Measurements from ENCODE around the gene MPP3.
"Not testable (repeated sequence)": the region's sequence is repeated elsewhere in the genome, so short reads cannot be mapped to it uniquely, and the experiment has no call there.

MPP3 gene

DNA sequence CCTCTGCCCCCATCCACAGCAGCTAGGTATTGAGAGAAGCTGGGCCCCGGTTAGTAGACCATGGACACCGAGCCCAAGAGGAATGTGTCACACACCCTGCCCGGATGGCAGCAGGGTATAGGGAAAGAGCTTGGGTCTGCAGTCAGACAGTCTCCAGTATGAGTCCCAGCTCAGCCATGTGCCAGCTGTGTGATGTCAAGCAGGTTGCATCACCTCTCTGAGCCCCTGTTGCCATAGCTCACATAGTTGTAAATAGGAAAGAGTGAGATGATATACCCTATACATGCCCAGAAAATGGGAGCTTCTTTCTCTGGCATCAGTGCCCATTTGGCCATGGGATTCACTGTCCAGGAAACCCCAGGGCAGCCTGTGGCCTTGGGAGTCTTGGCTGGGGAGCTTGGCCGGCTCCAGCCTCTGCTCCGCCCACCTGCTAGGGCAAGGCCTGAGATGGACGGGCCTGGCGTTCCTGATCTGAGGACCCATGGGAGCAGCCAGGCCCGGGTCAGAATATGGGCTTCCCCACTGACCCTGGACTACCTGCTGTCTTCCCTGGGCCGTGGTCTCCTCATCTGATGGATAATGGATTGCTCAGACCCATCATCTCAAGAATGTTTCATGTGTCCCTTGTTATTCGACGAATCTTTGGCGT is 27.3 kb upstream of the MPP3 start:
- no peak for DNase-seq

DNA sequence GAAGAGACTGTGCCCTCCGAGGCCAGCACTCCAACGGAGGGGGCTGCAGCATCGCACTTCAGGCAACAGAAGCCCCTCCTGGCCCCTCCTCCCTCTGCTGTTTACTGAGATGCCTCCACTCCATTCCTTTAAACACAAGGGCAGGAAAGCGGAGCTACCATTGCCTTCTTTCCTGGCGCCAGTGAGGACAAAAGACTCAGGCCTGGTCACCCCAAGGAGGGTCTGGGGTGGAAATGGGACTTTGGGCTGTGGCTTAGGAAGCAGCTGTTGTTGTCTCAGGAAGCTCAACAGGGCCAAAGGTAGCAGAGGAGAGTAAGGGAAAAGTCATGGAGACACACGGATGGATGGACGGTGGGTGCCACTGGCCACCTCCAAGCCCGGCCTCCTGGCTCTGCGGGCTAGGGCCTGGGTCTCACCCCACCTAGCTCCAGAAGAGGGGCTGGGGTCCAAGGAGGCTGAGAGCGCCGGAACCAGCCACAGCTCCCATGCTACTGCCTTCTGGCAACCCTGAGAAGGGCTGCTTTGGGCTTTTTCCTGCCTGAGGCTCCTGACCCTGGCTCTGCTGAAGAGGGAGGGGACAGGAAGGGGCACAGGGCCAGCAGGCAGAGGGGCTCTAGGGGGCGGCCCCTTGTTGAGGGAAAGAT is 25.1 kb upstream of the MPP3 start:
- no peak for DNase-seq

DNA sequence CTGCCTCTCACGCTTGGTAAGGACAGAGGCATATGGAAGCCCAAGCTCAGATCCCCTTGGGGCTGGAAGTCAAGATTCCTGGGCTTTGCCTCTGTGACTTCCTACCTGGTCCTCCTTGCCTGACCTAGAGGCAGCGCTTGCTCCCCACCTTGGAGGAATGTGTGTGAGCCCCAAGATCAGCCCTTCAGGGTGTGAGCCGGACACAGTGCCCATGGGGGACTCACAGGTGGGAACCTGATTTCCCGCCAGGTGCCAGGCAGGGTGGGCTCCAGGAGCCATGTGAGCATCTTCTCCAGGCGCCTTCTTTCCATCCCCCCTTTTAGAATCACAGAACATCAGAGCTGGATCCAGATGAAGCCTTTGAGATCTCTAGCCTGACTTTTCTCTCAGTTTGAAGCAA is 24.2 kb upstream of the MPP3 start:
- DNase-seq = no peak

DNA sequence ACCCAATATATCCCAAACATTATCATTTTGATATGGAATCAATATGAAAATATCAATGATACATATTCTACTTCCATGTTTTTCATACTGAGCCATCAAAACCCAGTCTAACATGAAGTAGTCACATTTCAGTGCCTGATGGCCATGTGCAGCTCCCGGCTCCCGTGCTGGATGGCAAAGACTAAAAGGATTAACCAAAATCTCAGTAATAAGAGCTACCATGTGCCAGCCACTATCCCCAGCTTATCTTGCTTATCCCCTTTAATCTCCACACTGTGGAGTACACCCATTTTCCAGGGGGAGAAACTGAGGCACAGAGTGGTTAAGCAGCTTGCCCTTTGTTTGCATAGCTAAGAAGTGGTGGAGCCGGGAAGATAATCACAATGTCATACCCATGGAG is 23.2 kb upstream of the MPP3 start:
- DNase-seq = no peak

DNA sequence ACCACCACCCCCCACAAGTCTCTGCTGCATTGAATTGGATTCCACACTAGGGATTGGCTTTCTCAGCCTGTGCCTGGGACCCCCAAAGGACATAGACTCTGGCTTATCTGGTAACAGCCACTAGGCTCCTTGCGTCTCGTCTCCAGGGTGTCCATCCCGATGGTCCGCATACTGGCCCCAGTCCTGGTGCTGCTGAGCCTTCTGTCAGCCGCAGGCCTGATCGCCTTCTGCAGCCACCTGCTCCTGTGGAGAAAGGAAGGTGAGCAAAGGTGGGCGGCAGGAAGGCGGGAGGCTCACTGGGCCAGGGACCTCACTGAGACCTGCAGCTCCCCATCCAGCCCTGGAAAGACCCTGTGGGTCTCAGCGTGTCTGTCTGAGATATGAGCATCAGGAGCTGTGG is 22.1 kb upstream of the MPP3 start:
- no peak for DNase-seq

DNA sequence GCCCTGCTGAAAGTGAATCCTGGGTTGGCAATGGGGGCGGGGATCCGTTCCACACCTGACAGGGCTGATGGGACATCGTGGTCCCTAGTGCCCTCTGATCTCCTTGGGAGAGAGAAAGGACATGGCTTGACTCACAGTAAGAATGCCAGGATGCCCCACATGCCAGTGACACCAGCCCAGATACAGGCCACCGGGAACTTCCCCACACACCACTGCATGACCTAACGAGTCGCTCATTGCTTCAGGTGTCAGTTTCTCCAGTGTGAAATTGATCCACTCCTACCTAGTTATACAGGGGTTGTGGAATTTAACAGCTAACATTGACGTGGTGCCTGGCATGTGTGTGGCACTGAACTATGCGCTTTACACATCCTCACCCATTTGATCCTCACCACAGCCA is 21.6 kb upstream of the MPP3 start:
- no peak for DNase-seq

DNA sequence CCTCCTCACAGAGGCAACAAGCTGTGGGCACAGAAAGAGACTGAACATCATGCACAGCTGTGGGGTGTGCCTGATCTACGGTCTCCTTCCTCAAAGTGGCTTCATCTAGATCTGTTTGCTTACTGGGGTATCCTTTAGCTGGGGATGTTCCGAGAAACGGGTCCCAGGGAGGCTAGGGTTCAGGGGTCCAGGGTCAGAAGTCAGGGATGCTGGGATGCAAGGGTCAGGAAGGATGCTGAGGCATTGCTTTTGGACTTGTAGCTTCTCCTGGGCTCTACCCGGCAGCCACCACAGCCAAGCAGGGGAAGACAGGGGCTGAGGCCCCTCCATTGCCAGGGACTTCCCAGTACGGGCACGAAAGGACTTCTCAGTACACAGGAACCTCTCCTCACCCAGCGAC is 20.6 kb upstream of the MPP3 start:
- no peak for DNase-seq

DNA sequence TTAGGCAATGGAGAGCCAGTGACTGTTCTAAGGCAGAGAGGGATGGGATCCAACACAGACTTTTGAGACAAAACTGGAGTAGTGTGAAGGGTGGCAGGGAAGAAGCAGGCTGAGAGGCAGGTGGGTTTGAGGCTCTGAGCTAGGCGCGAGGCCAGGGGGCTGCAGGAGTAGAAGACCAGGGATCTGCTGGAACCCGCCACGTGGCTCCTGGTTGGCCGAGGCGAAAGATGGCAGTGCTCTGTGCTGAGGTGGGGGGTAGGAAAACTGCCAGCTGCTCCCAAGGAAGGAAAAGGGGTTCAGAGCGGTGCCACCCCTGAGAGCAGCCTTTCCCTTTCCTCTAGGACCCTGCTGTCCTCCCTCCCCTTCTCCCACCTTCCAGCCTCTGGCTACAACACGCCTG is 19.6 kb upstream of the MPP3 start:
- no peak for DNase-seq

DNA sequence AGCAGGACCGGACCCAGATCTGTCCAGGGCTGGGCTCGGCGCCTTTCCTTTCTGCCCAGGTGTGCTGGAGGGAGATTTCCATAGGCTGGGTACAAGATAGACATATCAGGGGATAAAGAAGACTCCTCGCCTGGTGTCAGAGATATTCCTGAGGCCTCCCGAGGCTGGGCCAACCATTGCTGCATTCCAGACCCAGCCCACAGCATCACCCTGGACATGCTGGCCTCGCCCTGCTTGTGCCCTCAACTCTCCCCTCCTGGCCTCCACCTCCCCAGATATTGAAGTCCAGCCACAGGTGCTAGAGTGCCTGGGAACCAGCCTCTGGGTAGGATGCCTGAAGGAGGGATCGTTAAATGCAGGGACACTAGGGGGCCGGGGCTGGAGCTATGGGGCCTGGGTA is 16.2 kb upstream of the MPP3 start:
- DNase-seq = no peak

DNA sequence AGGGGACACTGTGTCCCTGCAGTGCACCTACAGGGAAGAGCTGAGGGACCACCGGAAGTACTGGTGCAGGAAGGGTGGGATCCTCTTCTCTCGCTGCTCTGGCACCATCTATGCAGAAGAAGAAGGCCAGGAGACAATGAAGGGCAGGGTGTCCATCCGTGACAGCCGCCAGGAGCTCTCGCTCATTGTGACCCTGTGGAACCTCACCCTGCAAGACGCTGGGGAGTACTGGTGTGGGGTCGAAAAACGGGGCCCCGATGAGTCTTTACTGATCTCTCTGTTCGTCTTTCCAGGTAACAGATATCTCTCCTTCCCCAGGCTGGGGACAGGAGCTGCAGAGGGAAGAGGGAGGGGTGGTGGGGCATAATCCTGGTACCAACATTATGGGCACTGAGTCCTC is 15.7 kb upstream of the MPP3 start:
- no peak for DNase-seq

DNA sequence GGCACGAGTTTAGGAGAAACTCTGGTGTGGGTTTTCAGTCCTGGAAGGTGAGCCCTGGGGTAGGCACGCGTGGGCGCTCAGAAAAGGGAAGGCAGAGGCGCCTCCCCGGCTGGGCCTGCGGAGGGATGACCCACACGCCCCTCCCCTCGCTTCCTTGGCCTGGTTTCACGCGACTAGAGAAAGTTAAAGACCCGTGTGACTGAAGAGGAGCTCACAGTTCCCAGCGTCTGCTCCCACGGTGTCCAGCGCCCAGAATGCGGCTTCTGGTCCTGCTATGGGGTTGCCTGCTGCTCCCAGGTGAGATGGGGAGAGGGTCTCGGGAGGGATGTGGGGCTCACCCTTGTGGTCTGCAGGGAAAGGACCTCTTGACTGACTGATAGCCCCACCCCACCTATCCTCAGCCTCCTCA is 14.0 kb upstream of the MPP3 start, which contains the start of gene CD300LG:
CD300LG (plus strand) TSS at position 214 of the 409 bp plus-strand sequence; CDS start at position 255, 41 bp downstream.
- DNase-seq = no peak

DNA sequence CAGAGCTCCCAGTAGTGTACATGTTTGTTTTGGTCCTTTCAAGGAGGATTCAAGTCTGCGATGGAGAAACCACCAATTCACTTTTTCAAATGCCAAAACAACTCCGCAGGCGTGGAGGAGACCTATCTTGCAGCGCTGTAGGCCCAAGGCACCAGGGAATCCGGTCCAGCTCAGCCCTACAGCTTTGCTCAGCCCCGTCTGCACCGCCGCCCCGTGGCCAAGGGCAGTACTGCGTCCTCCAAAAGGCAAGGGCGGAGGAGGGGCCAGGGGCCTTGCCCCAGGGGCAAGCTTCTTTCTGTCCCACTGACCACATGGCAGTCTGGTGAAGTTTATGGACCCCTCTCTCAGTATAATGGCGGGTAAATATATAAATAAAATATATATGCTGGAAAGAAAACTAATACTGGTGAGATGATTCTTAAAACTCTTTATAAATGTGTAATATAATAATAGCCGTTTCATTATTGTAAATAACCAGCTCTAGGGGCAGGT is 13.3 kb upstream of the MPP3 start:
- peak; percentile 63 for DNase-seq

DNA sequence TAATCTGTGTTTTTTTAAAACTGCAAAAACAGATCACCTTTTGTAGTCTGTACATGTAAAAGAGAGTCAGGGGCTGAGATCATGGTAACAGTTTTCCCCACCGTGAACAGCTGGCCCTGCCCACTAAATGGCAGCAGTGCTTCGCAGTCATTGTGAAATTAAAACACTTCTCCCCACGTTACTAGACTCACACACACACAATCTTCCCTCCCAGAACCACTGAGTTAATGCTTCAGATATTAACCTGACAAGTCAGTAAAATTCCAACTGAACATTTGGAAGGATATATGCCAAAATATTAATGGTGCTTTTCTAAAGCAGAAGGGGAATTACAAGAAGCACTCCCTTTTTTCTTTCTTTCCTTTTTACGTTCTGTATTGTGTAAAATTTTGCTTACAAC is 12.8 kb upstream of the MPP3 start:
- no peak for DNase-seq

DNA sequence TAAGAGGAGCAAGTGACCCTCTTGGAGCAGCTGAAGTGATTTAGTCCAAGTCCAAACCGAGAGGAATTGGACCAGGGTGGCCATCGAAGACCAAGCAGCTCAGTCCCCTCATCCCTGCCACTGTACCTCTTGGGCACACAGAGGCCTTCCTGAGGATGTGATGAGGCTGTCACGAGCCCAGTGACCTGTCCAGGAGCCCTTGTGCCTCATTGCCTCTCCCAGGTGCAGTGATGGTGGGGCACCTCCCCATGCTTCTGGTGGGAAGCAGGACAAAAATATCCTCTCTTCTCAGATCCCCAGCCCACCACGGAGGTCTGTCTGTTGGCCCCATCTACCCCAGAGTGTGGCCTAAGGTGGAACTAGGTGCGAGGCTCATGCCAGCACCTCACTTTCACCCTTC is 11.3 kb upstream of the MPP3 start:
- DNase-seq = no peak

DNA sequence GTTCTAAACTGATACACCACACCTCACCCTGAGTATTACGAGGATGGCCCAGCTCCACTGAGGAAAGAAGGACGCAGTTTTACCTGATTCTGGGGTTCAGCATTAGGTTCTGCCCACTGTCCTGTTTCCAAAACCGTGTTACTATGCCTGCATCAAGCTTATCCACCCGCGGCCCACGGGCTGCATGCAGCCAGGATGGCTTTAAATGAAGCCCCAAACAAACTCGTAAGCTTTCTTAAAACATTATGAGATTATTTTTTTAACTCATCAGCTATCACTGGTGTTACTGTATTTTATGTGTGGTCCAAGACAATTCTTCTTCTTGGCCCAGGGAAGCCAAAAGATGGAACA is 10.0 kb upstream of the MPP3 start:
- no peak for DNase-seq

DNA sequence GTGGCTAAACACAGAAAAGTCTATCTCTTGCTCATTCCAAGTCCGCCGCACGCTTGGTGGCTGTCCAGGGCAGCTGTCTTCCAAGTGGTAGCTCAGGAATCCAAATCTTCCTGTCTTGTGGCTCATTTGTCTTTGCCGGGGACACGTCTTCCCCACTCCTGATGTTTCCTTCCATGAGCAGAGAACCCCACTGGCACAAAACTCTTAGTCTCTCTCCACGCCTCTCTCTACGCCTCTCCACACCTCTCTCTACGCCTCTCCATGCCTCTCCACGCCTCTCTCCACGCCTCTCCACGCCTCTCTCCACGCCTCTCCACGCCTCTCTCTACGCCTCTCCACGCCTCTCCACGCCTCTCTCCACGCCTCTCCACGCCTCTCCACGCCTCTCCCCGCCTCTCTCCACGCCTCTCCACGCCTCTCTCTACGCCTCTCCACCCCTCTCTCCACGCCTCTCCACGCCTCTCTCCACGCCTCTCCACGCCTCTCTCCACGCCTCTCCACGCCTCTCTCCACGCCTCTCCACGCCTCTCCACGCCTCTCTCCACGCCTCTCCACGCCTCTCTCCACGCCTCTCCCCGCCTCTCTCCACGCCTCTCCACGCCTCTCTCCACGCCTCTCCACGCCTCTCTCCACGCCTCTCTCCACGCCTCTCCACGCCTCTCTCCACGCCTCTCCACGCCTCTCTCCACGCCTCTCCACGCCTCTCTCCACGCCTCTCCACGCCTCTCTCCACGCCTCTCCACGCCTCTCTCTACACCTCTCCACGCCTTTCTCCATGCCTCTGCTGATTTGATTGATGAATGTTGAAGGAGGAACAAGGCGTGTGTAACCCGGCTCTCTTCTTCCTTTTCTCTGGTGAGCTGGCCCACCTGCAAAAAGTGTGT is 9.4 kb upstream of the MPP3 start:
- DNase-seq = not testable (repeated sequence)

DNA sequence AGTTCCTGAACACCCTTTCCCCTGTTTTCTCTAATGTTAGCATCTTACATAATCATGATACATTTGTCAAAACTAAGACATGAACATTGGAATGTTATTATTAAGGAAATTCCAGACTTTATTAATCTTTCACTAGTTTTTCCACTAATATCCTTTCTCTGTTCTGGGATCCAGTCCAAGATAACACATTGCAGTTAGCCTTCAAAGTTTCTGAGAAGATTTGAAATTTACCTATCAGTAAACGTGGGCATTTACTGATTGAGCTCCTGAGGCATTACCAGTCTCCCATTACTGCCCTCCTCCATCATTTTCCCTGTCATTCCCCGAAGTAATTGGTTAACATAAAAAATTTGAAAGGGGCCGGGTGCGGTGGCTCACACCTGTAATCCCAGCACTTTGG is 8.3 kb upstream of the MPP3 start:
- DNase-seq = no peak

DNA sequence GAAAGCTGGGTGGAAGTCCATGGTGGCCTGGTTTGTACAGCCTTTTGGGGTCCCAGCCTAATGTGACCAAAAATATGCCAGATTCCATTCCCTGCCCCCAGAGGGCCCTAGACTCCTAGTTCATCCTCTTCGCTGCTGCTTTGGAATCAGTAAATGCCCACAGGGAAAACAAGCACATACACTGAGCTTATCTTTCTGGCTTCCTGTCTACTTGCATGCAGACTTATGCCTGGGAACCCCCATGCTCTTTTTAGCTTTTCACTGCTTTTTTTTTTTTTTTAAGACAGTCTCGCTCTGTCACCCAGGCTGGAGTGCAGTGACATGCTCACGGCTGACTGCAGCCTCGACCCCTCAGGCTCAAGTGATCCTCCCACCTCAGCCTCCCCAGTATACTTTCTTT is 7.9 kb upstream of the MPP3 start:
- DNase-seq = no peak

DNA sequence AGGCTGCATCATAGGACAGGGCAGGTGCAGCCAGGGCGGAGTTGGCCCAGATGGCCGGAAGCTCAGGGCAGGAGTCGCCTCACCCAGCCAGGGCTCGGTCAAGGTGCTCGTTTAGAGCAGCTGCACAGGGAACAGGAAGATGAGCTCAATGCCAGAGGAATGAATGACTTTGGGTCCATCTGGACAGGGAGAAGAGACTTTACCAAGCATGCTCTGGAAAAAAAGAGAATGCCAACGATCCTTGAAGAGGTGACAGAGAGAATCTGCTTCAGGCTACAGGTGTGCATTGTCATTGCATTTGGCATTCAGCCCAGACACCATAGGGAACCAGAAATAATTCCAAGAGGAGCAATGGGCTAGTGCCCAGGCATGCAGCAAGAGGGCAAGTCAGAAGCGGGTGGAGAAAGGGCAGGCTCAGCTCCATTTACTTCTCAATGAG is 6.7 kb upstream of the MPP3 start:
- no peak for DNase-seq

DNA sequence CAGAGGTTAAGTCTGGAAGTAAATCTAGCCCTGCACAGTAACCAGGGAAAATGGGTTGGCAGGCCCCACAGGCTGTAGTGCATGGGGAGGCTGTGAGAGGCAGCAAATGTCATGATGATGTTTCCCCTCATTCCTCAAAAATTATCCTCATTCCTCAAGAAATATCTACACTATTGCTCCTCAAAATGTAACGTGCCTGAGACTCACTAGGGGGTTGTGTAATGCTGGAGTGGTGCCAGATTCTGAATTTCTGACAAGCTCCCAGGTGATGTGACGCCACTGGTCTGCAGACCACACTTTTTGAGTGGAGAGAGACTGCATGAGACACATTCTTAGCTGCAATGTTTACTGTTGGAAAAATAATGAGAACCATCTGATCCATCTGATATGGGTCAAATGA is 1.2 kb upstream of the MPP3 start:
- no peak for DNase-seq

DNA sequence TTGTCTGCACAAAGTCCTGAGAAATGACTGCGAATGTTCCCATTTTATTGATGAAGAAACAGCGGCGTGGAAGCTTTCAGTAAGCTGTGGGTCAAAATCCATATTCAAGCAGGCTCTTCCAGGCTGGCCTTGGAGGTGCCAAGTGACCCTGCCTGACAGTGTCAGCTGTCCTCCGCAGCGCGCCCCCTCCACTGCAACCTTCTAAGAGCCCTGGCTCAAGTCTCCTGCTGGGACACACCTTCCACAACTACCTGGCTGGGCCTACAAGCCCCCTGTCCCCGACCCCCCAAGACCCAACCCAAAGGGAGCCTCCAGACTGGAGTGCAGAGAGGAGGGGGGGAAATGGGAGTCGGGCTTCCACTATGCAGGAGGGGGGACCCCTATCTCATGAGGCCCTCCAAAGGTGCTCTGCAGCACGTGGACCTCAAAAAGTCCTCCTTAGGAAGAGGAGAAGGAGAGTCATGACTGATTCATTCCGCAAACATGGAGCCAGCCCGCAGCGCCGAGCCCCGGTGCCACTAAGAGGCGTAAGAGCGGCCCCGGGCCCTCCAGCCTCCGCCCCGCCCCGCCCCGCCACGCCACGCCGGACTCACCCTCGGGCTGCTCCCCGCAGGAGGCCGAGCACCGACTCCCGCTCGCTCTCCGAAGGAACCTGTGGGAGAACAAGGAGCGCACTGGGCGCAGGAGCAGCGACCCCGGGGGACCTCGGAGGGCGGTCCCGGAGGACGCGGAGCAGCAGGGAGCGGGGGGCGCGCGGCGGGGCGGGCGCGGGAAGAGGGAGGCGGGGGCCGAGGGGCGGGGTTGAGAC is 574 bp downstream of the MPP3 start:
- DNase-seq = no peak

DNA sequence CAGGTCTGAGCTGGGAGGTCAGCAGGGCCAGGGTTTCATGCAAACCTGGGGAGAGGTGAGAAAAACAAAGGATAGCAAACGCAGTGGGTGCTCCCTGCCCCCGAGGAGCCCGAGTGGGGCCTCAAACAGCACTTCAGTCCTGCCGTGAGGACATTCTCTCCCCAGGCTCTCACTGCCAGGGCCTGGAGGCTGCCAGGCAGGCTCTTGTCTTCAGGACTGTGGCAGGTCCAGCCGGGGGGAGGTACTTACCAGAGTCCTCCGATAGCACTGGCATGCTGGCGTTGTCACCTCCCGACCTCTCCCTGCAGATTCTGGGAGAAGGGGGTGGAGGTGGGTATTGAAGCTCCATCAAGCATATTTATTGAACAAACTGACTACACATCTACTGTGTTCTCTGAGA is 1.3 kb downstream of the MPP3 start:
- DNase-seq = no peak

DNA sequence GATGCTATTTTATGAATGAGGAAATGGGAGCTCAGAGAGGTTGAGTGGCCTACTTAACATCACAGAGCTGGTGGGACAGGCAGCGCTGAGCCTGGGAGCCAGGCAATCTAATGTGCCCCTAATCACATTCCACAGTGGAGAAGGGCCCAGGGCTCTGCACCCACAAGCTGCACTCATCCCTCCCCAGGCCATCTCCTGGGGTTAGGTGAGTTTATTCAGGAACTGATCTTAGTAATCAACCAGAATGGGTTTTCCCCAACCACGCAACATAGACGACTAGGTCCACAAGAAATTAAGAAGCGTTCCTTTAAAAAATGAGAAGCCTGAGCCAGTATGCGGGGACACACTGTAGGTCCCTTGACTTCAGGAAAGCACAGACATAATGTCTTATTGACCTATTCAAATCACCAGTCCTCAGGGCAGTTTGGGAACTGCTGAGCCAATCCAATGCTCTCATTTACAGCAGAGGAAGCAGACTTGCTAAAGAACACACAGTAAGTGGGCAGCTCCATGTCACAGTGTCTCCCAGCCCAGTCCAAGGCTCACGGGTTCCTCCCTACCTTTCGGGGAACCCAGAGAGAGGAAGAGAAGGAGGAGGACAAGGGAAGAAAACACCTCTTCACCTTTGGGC is 2.3 kb downstream of the MPP3 start:
- no peak for DNase-seq

Measured in CD4-positive, alpha-beta T cell treated with Interferon gamma for 1 hour (primary cell).